Vagina (tissue), 2 donors: ENCODE results near the gene ATP1A3. TPM values are rescaled to one million over a fixed set of nuclear protein-coding genes. Genes with fewer than 3 reads are reported as not detected.

Source experiments
- DNase-seq, 2 donors: peaks; one replicate each; pipeline ENCODE4 v3.0.0-alpha.2; 2017; ENCODE audit errors: extremely low spot score in 2 of 2
- H3K27ac ChIP-seq: fragments of 200-600 bp; sonication (generic); one replicate; pipeline ENCODE4 v1.5.1; 2019
- H3K27me3 ChIP-seq: fragments of 200-600 bp; sonication (generic); one replicate; pipeline ENCODE4 v1.5.1; 2019
- H3K36me3 ChIP-seq, 2 donors: fragments of 200-600 bp; sonication (generic); one replicate each; pipeline ENCODE4 v1.5.1; 2017 to 2019
- H3K4me1 ChIP-seq: fragments of 200-600 bp; sonication (generic); one replicate; pipeline ENCODE4 v1.5.1; 2019
- H3K4me3 ChIP-seq, 2 donors: fragments of 200-600 bp; sonication (generic); 1 replicate in 1 of 2; 2 replicates in 1 of 2; pipeline ENCODE4 v1.5.1; 2016 to 2019
- H3K9me3 ChIP-seq: fragments of 200-600 bp; sonication (generic); one replicate; pipeline ENCODE4 v1.5.1; 2019
- POLR2A ChIP-seq, 2 donors: fragments of 450-650 bp; IDR thresholded peaks; one replicate each; pipeline ENCODE4 v1.6.1; 2017; ENCODE audit warnings: antibody characterized with exemption in 2 of 2, mild to moderate bottlenecking in 2 of 2, moderate library complexity in 2 of 2
- POLR2AphosphoS5 ChIP-seq, 2 donors: sonication (generic); formaldehyde crosslinking; IDR thresholded peaks; one replicate each; pipeline ENCODE4 v1.9.0; 2017; ENCODE audit warnings: antibody characterized with exemption in 2 of 2, mild to moderate bottlenecking in 2 of 2, low read depth in 1 of 2; ENCODE audit not compliant: insufficient read depth in 1 of 2
- intact Hi-C: fragments of 100-400 bp; cut with DNase I; formaldehyde crosslinking; loops from one replicate; pipeline ENCODE4 v1.15.1; 2023
- total RNA-seq: library from RNA; depleted of rRNA; stranded (reverse); fragments of >200 nt; gene quantifications from one replicate; pipeline ENCODE4 v1.2.3, GENCODE V29; 2016
- TF ChIP-seq, protein P1 (sequence below), 3 experiments: fragments of 450-650 bp in 2 of 3; fragments of 200-600 bp in 1 of 3; sonication (generic) in 1 of 3; IDR thresholded peaks; one replicate each; pipeline ENCODE4 v1.5.1; 2017 to 2019; ENCODE audit warnings: antibody characterized with exemption in 3 of 3, mild to moderate bottlenecking in 2 of 3, moderate library complexity in 2 of 3

ATP1A3 gene
- total RNA-seq, 1 donor from 2014 or later, result 4.7 TPM

- TF ChIP-seq POLR2A (IDR thresholded peaks at IDR 0.05) (no peak), POLR2AphosphoS5 (IDR thresholded peaks at IDR 0.05; ENCODE audit: insufficient read depth in 1 of 2, low read depth in 1 of 2) (no peak)
- TF ChIP-seq, protein P1, sequence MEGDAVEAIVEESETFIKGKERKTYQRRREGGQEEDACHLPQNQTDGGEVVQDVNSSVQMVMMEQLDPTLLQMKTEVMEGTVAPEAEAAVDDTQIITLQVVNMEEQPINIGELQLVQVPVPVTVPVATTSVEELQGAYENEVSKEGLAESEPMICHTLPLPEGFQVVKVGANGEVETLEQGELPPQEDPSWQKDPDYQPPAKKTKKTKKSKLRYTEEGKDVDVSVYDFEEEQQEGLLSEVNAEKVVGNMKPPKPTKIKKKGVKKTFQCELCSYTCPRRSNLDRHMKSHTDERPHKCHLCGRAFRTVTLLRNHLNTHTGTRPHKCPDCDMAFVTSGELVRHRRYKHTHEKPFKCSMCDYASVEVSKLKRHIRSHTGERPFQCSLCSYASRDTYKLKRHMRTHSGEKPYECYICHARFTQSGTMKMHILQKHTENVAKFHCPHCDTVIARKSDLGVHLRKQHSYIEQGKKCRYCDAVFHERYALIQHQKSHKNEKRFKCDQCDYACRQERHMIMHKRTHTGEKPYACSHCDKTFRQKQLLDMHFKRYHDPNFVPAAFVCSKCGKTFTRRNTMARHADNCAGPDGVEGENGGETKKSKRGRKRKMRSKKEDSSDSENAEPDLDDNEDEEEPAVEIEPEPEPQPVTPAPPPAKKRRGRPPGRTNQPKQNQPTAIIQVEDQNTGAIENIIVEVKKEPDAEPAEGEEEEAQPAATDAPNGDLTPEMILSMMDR (IDR thresholded peaks at IDR 0.05), result no peak
- intact Hi-C loops, result no loop called here
Observed at GRCh38 chr19:41988947-41989346, 5.1 kb downstream of the ATP1A3 start.

DNA sequence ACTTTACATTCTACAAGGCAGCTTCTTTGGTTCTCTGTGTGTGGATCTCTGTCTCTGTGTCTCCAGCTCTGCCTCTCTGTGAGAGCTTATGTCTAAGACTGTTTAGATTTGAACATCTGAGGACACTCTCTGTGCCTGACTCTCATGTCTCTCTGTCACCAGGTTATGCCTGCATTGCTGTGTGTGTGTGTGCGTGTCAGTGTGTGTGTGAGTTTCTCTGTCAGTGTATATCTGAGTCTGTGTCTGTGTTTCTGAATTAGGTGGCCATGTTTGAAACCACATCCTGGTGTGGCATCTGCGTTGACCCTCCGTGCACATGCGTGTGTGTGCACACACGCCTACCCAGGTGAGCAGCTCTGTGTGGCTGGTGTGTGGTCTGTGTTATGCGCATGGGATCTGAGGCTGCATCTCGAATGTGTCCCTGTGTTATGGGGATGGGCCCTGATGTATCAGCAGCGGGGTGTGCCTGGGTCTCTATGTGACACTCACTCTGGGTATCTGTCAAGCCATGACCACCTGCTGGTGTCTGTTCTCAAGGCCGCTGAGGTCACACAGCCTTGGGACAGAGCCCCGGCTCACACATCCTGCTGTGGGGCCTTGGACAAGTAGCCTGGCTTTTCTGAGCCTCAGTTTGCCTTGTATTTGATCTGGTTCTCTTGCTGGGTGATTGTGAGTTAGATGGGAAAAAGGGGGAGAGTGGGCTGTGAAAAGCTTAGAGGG, 6.7 kb downstream of the ATP1A3 start:
- no peak overlapping the region for H3K27ac ChIP-seq
- no peak for TF ChIP-seq POLR2AphosphoS5 (IDR thresholded peaks at IDR 0.05; ENCODE audit: insufficient read depth in 1 of 2, low read depth in 1 of 2)
- TF ChIP-seq POLR2A (IDR thresholded peaks at IDR 0.05), result no peak
- TF ChIP-seq, protein P1 (IDR thresholded peaks at IDR 0.05), result no peak
- no peaks in the 10 kb centered on the region for H3K36me3 ChIP-seq
- intact Hi-C loops, result no loop called here
- H3K27me3 ChIP-seq, result no peaks in the 10 kb centered on the region
- DNase-seq, result no peak
- no peaks in the 10 kb centered on the region for H3K9me3 ChIP-seq
- no peaks in the 10 kb centered on the region for H3K4me1 ChIP-seq
- H3K4me3 ChIP-seq, result no peak overlapping the region

More at GRCh38 chr19:41988947-41989346, 5.1 kb downstream of the ATP1A3 start:
- no peaks in the 10 kb centered on the region for H3K36me3 ChIP-seq
- no peak for DNase-seq
- H3K27me3 ChIP-seq, result peaks cover 4% of the 10 kb centered on the region
- H3K4me1 ChIP-seq, result peaks cover 5% of the 10 kb centered on the region
- H3K9me3 ChIP-seq, result no peaks in the 10 kb centered on the region
- no peak overlapping the region for H3K27ac ChIP-seq
- no peak overlapping the region for H3K4me3 ChIP-seq

GRCh38 chr19:41984961-41985360, 9.1 kb downstream of the ATP1A3 start:
- no peaks in the 10 kb centered on the region for H3K27me3 ChIP-seq
- intact Hi-C loops, result no loop called here
- no peak overlapping the region for H3K27ac ChIP-seq
- no peaks in the 10 kb centered on the region for H3K9me3 ChIP-seq
- no peak overlapping the region for H3K4me3 ChIP-seq
- no peak for TF ChIP-seq POLR2A (IDR thresholded peaks at IDR 0.05)
- TF ChIP-seq, protein P1 (IDR thresholded peaks at IDR 0.05), result no peak
- TF ChIP-seq POLR2AphosphoS5 (IDR thresholded peaks at IDR 0.05; ENCODE audit: insufficient read depth in 1 of 2, low read depth in 1 of 2), result no peak
- H3K4me1 ChIP-seq, result no peaks in the 10 kb centered on the region
- no peak for DNase-seq
- H3K36me3 ChIP-seq, result no peaks in the 10 kb centered on the region

GRCh38 chr19:41981724-41982123, 12.3 kb downstream of the ATP1A3 start:
- Histone ChIP-seq H3K4me1 (no peaks in the 10 kb centered on the region), H3K27me3 (no peaks in the 10 kb centered on the region), H3K36me3 (no peaks in the 10 kb centered on the region), H3K9me3 (no peaks in the 10 kb centered on the region), H3K4me3 (no peak overlapping the region), H3K27ac (no peak overlapping the region)
- DNase-seq, result no peak
- TF ChIP-seq POLR2AphosphoS5 (IDR thresholded peaks at IDR 0.05; ENCODE audit: insufficient read depth in 1 of 2, low read depth in 1 of 2), result no peak
- TF ChIP-seq, protein P1 (IDR thresholded peaks at IDR 0.05), result no peak
- TF ChIP-seq POLR2A (IDR thresholded peaks at IDR 0.05), result no peak
- intact Hi-C loops, result no loop called here

DNA sequence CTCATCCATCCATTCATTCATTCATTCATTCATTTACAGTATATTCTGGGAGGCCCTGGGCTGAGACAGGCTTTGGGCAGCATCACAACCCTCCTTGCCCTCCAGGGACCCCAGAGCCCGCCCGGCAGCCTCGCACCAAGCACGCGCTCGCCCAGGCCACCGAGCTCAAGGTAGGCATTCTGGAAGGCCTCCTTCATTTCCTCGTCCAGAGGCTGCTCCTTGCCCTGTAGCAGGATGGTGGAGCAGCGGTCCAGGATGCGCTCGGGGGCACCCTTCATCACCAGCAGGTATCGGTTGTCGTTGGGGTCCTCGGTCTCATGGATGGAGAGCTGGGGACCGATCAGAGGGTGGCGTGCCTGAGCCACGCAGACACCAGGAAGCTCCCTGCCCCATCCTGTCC, 15.6 kb downstream of the ATP1A3 start:
- Histone ChIP-seq H3K27ac (no peak overlapping the region), H3K9me3 (no peaks in the 10 kb centered on the region), H3K4me3 (no peak overlapping the region), H3K4me1 (no peaks in the 10 kb centered on the region), H3K36me3 (no peaks in the 10 kb centered on the region), H3K27me3 (no peaks in the 10 kb centered on the region)
- intact Hi-C loops, result no loop called here
- no peak for DNase-seq
- TF ChIP-seq, protein P1 (IDR thresholded peaks at IDR 0.05), result no peak
- no peak for TF ChIP-seq POLR2AphosphoS5 (IDR thresholded peaks at IDR 0.05; ENCODE audit: insufficient read depth in 1 of 2, low read depth in 1 of 2)
- TF ChIP-seq POLR2A (IDR thresholded peaks at IDR 0.05), result no peak
